SK-N-SH (cell line): ENCODE measurements around the gene UBE2S. TPM values are rescaled to one million over a fixed set of nuclear protein-coding genes. Genes with fewer than 3 reads are reported as not detected.

Source experiments
- CTCF ChIA-PET: fragments of 300-600, 350-600 bp; formaldehyde crosslinking; extraction: SDS; loops from one replicate; lab custom pipeline; 2021; lab: Yijun Ruan, JAX
- POLR2A ChIA-PET: fragments of 350-600 bp; sonication (Branson Sonifier 250); formaldehyde crosslinking; extraction: SDS; loops from one replicate; lab custom pipeline; 2020; ENCODE audit warnings: antibody characterized with exemption, inconsistent platforms; lab: Yijun Ruan, JAX
- DNase-seq: peaks from one replicate; pipeline ENCODE4 v3.0.0; 2012
- H2AFZ ChIP-seq: fragments of 200-600 bp; sonication (generic); 2 replicates; pipeline ENCODE4 v1.8.1; 2016; ENCODE audit warnings: antibody characterized with exemption, mild to moderate bottlenecking, low read depth
- H3F3A ChIP-seq: fragments of 200-600 bp; sonication (generic); replicated peaks from 2 replicates; pipeline ENCODE3; 2016; ENCODE audit warnings: antibody characterized with exemption, mild to moderate bottlenecking; ENCODE audit not compliant: insufficient read depth
- H3K27ac ChIP-seq, 2 experiments: fragments of 200-500 bp in 1 of 2; fragments of 200-600 bp in 1 of 2; sonication (Bioruptor generic) in 1 of 2; sonication (generic), shearing (Covaris generic) in 1 of 2; 2 replicates each; pipeline versions ENCODE4 v1.5.1 to v1.6.1; 2014 to 2016; ENCODE audit warnings: low read depth in 2 of 2, inconsistent platforms in 1 of 2, low read length in 1 of 2, mild to moderate bottlenecking in 1 of 2, mixed read lengths in 1 of 2
- H3K27me3 ChIP-seq: fragments of 200-600 bp; sonication (generic), shearing (Covaris generic); 2 replicates; pipeline ENCODE4 v1.6.1; 2016; ENCODE audit warnings: mixed run types; ENCODE audit not compliant: insufficient read depth
- H3K36me3 ChIP-seq, 2 experiments: fragments of 200-500 bp in 1 of 2; fragments of 200-600 bp in 1 of 2; sonication (Bioruptor generic) in 1 of 2; sonication (generic) in 1 of 2; replicated peaks in 1 of 2; 2 replicates each; pipeline versions ENCODE3 to v1.5.1; 2014 to 2016; ENCODE audit warnings: low read length in 1 of 2, mild to moderate bottlenecking in 1 of 2; ENCODE audit not compliant: insufficient read depth in 2 of 2, control insufficient read depth in 1 of 2
- H3K4me1 ChIP-seq, 2 experiments: fragments of 200-500 bp in 1 of 2; fragments of 200-600 bp in 1 of 2; sonication (Bioruptor generic) in 1 of 2; sonication (generic), shearing (Covaris generic) in 1 of 2; 2 replicates each; pipeline versions ENCODE4 v1.5.1 to v1.6.1; 2014 to 2016; ENCODE audit warnings: low read depth in 1 of 2, low read length in 1 of 2, mixed run types in 1 of 2; ENCODE audit not compliant: insufficient read depth in 2 of 2, control insufficient read depth in 1 of 2
- H3K4me2 ChIP-seq: fragments of 200-600 bp; sonication (generic), shearing (Covaris generic); 2 replicates; pipeline ENCODE4 v1.6.1; 2017; ENCODE audit warnings: mixed run types
- H3K4me3 ChIP-seq, 2 experiments: fragments of 200-500 bp in 1 of 2; fragments of 200-600 bp in 1 of 2; sonication (Bioruptor generic) in 1 of 2; sonication (generic), shearing (Covaris generic) in 1 of 2; 2 replicates each; pipeline versions ENCODE4 v1.5.1 to v1.8.1; 2014 to 2016; ENCODE audit warnings: low read depth in 2 of 2, inconsistent platforms in 1 of 2, low read length in 1 of 2, mild to moderate bottlenecking in 1 of 2, mixed read lengths in 1 of 2, moderate library complexity in 1 of 2
- H3K79me2 ChIP-seq: fragments of 200-600 bp; sonication (generic); 2 replicates; pipeline ENCODE4 v1.8.1; 2017; ENCODE audit warnings: mild to moderate bottlenecking; ENCODE audit not compliant: insufficient read depth
- H3K9ac ChIP-seq: fragments of 200-600 bp; sonication (generic); 2 replicates; pipeline ENCODE4 v1.6.1; 2017; ENCODE audit warnings: mixed run types
- H3K9me2 ChIP-seq: fragments of 200-600 bp; sonication (generic); 2 replicates; pipeline ENCODE4 v1.6.1; 2017; ENCODE audit warnings: mixed run types
- H3K9me3 ChIP-seq: fragments of 200-600 bp; sonication (generic); 2 replicates; pipeline ENCODE4 v1.6.1; 2017; ENCODE audit warnings: mixed run types, mild to moderate bottlenecking, moderate library complexity
- H4K20me1 ChIP-seq: fragments of 200-600 bp; sonication (generic); 2 replicates; pipeline ENCODE4 v1.6.1; 2017; ENCODE audit warnings: mild to moderate bottlenecking, mixed run types; ENCODE audit not compliant: insufficient read depth
- EP300 ChIP-seq, 2 experiments: IDR thresholded peaks; 2 replicates each; pipeline versions ENCODE4 v1.4.0 to v1.6.1; 2012; ENCODE audit warnings: borderline replicate concordance in 1 of 2, low read depth in 1 of 2, low read length in 1 of 2
- FOSL2 ChIP-seq: IDR thresholded peaks from 2 replicates; pipeline ENCODE4 v1.4.0; 2012; ENCODE audit warnings: low read depth, mild to moderate bottlenecking, moderate library complexity, borderline replicate concordance
- GATA2 ChIP-seq: sonication (generic); formaldehyde crosslinking; IDR thresholded peaks from 2 replicates; pipeline ENCODE4 v1.5.0; 2020; ENCODE audit warnings: mild to moderate bottlenecking, missing genetic modification reagents
- JUND ChIP-seq: IDR thresholded peaks from 2 replicates; pipeline ENCODE4 v1.4.0; 2012
- MAX ChIP-seq: IDR thresholded peaks from 2 replicates; pipeline ENCODE4 v1.4.0; 2012; ENCODE audit warnings: low read depth
- MXI1 ChIP-seq: IDR thresholded peaks from 2 replicates; pipeline ENCODE4 v1.6.1; 2012; ENCODE audit warnings: mild to moderate bottlenecking, low read depth, low read length, improper control_type of control experiment
- NFIC ChIP-seq: IDR thresholded peaks from 2 replicates; pipeline ENCODE4 v1.4.0; 2012; ENCODE audit warnings: borderline replicate concordance
- NRF1 ChIP-seq: IDR thresholded peaks from 2 replicates; pipeline ENCODE4 v1.6.1; 2012; ENCODE audit warnings: low read depth, mild to moderate bottlenecking, low read length
- PBX3 ChIP-seq: IDR thresholded peaks from 2 replicates; pipeline ENCODE4; 2012
- RFX5 ChIP-seq: IDR thresholded peaks from 2 replicates; pipeline ENCODE4 v1.6.1; 2012; ENCODE audit warnings: mild to moderate bottlenecking, improper control_type of control experiment, low read length
- SIN3A ChIP-seq: IDR thresholded peaks from 2 replicates; pipeline ENCODE4 v1.6.1; 2012; ENCODE audit warnings: low read depth, mild to moderate bottlenecking, low read length, moderate library complexity, borderline replicate concordance
- TEAD4 ChIP-seq: IDR thresholded peaks from 2 replicates; pipeline ENCODE4 v1.4.0; 2012; ENCODE audit warnings: mild to moderate bottlenecking, borderline replicate concordance; ENCODE audit not compliant: insufficient read depth
- USF2 ChIP-seq: fragments of 150-350 bp; IDR thresholded peaks from 2 replicates; pipeline ENCODE4 v1.6.1; 2017; ENCODE audit warnings: antibody characterized with exemption, low read length, low read depth, borderline replicate concordance
- WGBS: methylation state at CpG from one replicate; pipeline ENCODE4 v1.1.6; 2017; ENCODE audit warnings: low lambda C conversion rate; 5-methylcytosine and 5-hydroxymethylcytosine counted together
- polyA plus RNA-seq, 3 experiments: library from polyadenylated mRNA; depleted of rRNA; stranded (reverse); fragments of >200 nt; gene quantifications; 2 replicates each; pipeline ENCODE4 v1.2.3, GENCODE V29; 2012
- TF ChIP-seq, protein P1 (sequence below): IDR thresholded peaks from 2 replicates; pipeline ENCODE4 v1.6.1; 2012; ENCODE audit warnings: mild to moderate bottlenecking, low read depth, low read length, moderate library complexity
- TF ChIP-seq, protein P2 (sequence below): IDR thresholded peaks from 2 replicates; pipeline ENCODE4 v1.4.0; 2012; ENCODE audit warnings: low read depth, borderline replicate concordance

The UBE2S gene
- polyA plus RNA-seq, 1 of the 3 experiments (the other 2 are of a cell fraction): 133 TPM

DNA sequence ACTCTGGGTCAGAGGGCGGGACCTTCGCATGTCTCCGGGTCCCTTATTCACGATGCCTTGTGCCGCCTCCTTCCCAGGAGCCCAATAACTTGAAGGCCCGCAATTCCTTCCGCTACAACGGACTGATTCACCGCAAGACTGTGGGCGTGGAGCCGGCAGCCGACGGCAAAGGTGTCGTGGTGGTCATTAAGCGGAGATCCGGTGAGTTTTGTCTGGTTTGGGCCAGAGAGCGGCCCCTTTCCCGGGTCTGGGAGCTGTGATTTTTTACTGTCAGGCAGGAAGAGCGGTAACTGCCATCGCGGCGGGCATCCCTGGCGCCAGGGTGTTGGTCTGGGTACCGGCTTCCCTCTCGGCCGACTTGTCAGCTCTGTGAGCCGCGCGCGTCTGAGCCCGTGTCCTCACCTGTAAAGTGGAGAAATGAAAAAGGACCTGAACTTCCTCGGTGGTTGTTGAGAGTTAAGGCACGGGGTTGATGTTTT, 21.1 kb downstream of the UBE2S start:
- peaks cover 56% of the 10 kb centered on the region for H4K20me1 ChIP-seq
- H3K79me2 ChIP-seq: peaks cover 48% of the 10 kb centered on the region
- H3K9me2 ChIP-seq: no peaks in the 10 kb centered on the region
- POLR2A ChIA-PET: interaction anchor here (1.0 kb wide), 1 partner anchor 13 kb away, joined by 3 read pairs; no protein-coding TSS in a partner anchor
- CTCF ChIA-PET: interaction anchor here (0.7 to 5.3 kb wide), 4 partner anchors 32 to 245 kb away, joined by 3 to 22 read pairs (median 14); no protein-coding TSS in a partner anchor
- peaks cover 25 to 56% of the 10 kb centered on the region in 2 experiments; a peak in 3 of 4 replicates for H3K4me1 ChIP-seq
- peaks cover 40 to 43% of the 10 kb centered on the region in 2 experiments for H3K36me3 ChIP-seq
- peak overlapping the region; percentile 100 for H3K4me2 ChIP-seq
- H3K4me3 ChIP-seq: peak overlapping the region; percentile 86 to 97
- 0% methylated on average over 15 of the region's 33 CpGs for WGBS
- TF ChIP-seq MAX (peak; percentile 23; the same call in 1 of the 2 replicates), MXI1 (peak; percentile 39), PBX3 (0 out of 2 replicates have a peak, but pooled peaks have one; percentile 4), EP300 (IDR thresholded peaks at IDR 0.05; ENCODE audit: borderline replicate concordance in 1 of 2, low read depth in 1 of 2, low read length in 1 of 2) (no peak)
- peak overlapping the region; percentile 97 for H3K9ac ChIP-seq
- H3K27ac ChIP-seq: peak overlapping the region; percentile 81 to 98; a peak in 2 of 4 replicates
- peaks cover 35% of the 10 kb centered on the region for H3F3A ChIP-seq
- DNase-seq: no peak
- no peaks in the 10 kb centered on the region for H3K27me3 ChIP-seq
- no peaks in the 10 kb centered on the region for H3K9me3 ChIP-seq
- H2AFZ ChIP-seq: no peak overlapping the region

DNA sequence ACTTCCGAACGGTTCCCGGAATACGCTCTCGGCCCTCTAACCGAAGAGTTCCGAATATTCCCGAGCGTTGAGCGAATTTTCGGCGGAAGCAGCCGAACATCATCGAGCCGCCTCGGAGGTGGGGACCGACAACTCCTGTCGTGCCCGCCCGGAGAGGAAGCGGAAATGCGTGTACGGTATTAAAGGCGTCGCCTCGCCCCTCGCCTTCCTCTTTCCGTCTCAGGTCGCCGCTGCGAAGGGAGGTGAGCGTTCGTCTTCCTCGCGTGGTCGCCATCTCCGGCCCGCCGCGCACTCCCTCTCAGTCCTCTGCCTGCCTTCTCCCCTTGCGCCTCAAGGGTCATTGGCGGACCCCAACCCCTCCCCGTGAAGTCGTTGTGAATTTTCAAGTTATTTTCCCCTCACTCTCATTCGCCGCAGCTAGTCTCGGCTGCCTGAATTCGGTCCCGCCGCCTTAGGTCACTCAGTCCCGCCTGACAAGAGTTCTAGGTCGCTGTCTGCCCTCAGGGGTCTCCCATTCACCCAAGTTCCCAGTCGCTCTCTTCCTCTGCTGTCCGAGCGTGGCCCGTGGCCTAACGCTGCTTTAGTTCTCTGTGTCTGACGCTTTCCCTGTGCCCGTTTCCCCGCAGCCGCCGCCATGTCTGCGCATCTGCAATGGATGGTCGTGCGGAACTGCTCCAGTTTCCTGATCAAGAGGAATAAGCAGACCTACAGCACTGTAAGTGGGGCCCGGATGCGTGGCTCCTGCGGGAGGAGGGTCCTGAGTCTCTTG, 21.7 kb downstream of the UBE2S start, which contains the start of gene RPL28:
TSS of gene RPL28 (plus strand) at position 209 of the 769 bp plus-strand sequence. CDS start at position 635, 426 bp downstream.
- Histone ChIP-seq H3K79me2 (peaks cover 48% of the 10 kb centered on the region), H3K4me1 (peaks cover 25 to 51% of the 10 kb centered on the region in 2 experiments; a peak in 3 of 4 replicates)
- under 1% methylated on average over 45 of the region's 68 CpGs for WGBS
- TF ChIP-seq FOSL2 (no peak), USF2 (no peak), JUND (no peak), SIN3A (peak; percentile 97), RFX5 (no peak), EP300 (IDR thresholded peaks at IDR 0.05; ENCODE audit: borderline replicate concordance in 1 of 2, low read depth in 1 of 2, low read length in 1 of 2) (no peak), MXI1 (peak; percentile 21; the same call in 1 of the 2 replicates), GATA2 (CRISPR knock-in tag) (no peak), TEAD4 (no peak), PBX3 (no peak), NRF1 (no peak), NFIC (no peak)
- TF ChIP-seq, protein P1, sequence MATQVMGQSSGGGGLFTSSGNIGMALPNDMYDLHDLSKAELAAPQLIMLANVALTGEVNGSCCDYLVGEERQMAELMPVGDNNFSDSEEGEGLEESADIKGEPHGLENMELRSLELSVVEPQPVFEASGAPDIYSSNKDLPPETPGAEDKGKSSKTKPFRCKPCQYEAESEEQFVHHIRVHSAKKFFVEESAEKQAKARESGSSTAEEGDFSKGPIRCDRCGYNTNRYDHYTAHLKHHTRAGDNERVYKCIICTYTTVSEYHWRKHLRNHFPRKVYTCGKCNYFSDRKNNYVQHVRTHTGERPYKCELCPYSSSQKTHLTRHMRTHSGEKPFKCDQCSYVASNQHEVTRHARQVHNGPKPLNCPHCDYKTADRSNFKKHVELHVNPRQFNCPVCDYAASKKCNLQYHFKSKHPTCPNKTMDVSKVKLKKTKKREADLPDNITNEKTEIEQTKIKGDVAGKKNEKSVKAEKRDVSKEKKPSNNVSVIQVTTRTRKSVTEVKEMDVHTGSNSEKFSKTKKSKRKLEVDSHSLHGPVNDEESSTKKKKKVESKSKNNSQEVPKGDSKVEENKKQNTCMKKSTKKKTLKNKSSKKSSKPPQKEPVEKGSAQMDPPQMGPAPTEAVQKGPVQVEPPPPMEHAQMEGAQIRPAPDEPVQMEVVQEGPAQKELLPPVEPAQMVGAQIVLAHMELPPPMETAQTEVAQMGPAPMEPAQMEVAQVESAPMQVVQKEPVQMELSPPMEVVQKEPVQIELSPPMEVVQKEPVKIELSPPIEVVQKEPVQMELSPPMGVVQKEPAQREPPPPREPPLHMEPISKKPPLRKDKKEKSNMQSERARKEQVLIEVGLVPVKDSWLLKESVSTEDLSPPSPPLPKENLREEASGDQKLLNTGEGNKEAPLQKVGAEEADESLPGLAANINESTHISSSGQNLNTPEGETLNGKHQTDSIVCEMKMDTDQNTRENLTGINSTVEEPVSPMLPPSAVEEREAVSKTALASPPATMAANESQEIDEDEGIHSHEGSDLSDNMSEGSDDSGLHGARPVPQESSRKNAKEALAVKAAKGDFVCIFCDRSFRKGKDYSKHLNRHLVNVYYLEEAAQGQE: peak; percentile 81; the same call in 1 of the 2 replicates
- TF ChIP-seq, protein P2, sequence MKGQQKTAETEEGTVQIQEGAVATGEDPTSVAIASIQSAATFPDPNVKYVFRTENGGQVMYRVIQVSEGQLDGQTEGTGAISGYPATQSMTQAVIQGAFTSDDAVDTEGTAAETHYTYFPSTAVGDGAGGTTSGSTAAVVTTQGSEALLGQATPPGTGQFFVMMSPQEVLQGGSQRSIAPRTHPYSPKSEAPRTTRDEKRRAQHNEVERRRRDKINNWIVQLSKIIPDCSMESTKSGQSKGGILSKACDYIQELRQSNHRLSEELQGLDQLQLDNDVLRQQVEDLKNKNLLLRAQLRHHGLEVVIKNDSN: no peak

More for the DNA sequence above, 21.7 kb downstream of the UBE2S start, which contains the start of gene RPL28:
- Histone ChIP-seq H3K9me3 (no peaks in the 10 kb centered on the region), H2AFZ (peak within 1 kb of the TSS; percentile 94), H3K27ac (peak within 1 kb of the TSS; percentile 98), H3K27me3 (no peaks in the 10 kb centered on the region), H4K20me1 (peaks cover 50% of the 10 kb centered on the region), H3K9me2 (no peaks in the 10 kb centered on the region), H3F3A (peaks cover 29% of the 10 kb centered on the region), H3K9ac (peak within 1 kb of the TSS; percentile 97), H3K4me3 (peak within 1 kb of the TSS; percentile 86 to 97), H3K4me2 (peak within 1 kb of the TSS; percentile 100), H3K36me3 (peaks cover 39% of the 10 kb centered on the region in 2 experiments)
- POLR2A ChIA-PET: no interaction called here
- DNase-seq: peak; percentile 94
- CTCF ChIA-PET: interaction anchor here (0.7 to 5.3 kb wide), 3 partner anchors 84 to 244 kb away, joined by 3 to 22 read pairs (median 19); no protein-coding TSS in a partner anchor
